Islet of Langerhans (tissue), 1 donor: ENCODE data around the gene PARN.
"Not testable (repeated sequence)": the region's sequence is repeated elsewhere in the genome, so short reads cannot be mapped to it uniquely, and the experiment has no call there.

Experiments used
- FAIRE-seq: peaks from one replicate; lab custom pipeline; 2011; peaks lifted over from hg19 to GRCh38; lab: Jason Lieb, UNC

The PARN gene

DNA sequence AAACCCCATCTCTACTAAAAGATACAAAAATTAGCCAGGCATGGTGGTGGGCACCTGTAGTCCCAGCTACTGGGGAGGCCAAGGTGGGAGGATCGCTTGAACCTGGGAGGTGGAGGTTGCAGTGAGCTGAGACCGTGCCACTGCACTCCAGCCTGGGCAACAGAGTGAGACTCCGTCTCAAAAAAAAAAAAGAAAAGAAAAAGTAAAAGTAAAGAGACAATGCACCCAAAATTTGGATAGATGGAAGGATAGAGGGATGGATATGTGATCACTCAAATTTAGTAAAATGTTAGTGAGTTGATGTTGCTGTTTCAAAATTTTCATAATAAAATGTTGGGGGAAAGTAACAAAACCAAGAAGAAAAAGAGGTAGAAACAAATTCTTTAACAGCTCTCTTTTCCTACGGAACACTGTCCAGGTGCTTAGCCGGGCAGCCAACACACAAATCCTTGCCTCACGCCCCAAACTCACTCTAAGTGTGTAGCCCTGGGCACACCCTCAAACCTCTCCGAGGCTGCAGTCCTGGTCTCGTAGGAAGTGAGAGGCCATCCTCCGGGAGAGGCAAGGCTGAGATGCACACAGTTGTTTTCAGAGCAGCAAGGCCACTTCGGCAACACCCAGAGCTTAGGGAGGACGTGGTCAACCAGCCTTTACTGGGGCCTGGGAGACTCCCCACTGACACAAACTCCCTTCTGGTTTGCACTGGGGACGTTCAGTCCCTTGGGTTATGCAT is 228.9 kb downstream of the PARN start:
- FAIRE-seq, result not testable (repeated sequence)

DNA sequence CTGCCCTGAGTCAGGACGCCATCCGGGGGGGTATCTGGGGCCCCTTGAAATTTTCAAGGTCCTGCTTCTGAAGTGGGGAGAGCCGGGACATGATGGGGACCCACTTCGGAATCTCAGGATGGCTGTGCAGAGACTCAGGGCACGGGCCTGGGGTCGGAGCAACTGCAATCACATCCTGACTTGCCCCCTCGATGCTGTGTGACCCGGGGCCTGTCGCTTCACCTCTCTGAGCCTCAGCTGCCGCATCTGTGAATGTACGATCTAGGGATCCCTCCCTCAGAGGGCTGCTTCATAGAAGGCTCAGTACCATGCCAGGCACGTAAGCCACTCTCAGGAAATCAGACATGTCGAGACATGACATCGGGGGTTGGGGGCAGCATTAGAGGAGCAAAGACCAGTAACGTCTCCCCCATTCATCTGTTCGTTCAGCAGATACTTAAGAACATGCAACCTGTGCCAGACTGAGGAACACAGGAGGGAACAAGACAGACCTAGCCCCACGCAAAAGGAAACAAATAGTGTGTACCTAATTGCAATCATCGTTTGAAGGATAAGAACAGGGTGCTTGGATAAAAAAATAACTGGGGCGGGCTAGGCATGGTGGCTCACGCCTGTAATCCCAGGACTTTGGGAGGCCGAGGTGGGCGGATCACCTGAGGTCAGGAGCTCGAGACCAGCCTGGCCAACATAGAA is 229.6 kb downstream of the PARN start:
- FAIRE-seq, result no peak

DNA sequence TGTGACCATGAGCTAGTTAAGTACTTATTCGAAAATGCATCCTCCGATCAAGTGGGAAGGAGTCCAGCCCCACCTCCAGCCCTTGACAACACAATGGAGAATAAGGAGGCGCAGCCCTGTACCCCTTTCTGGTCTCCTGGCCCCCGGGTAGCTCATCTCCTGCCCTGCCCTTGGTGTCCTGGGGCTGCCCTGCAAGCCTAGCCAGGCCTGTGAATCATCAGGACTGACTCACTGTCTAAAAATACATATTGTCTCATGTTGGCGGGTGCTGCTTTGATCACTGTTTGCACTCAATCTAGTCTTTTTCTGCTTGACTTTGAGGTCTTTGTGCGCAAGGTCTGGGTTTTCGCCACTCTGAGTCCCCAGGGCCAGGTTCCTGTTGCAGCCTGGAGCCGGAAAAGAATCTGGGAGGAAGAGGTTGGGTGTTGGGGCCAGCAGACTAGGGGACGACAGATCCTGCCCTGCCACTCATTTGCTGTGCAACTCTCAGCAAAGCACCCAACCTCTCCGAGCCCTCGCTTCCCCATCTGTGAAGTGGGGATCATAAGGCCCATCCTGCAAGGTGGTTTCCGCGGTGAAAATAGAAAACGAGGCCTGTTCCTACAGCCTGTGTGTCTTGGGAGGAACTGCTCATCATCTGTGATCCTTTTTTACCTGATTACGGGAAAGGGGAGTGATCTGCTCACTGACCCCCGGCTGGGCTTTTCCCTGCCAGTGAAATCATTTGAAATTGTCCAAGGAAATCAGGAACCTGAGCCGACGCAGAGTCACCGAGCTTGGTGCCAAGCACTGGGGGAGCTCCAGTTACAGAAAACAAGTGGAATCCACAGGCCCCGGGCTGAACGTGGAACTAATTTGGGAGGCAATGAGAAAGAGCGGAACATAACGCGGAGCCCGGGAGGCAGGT is 230.4 kb downstream of the PARN start:
- FAIRE-seq, result no peak

DNA sequence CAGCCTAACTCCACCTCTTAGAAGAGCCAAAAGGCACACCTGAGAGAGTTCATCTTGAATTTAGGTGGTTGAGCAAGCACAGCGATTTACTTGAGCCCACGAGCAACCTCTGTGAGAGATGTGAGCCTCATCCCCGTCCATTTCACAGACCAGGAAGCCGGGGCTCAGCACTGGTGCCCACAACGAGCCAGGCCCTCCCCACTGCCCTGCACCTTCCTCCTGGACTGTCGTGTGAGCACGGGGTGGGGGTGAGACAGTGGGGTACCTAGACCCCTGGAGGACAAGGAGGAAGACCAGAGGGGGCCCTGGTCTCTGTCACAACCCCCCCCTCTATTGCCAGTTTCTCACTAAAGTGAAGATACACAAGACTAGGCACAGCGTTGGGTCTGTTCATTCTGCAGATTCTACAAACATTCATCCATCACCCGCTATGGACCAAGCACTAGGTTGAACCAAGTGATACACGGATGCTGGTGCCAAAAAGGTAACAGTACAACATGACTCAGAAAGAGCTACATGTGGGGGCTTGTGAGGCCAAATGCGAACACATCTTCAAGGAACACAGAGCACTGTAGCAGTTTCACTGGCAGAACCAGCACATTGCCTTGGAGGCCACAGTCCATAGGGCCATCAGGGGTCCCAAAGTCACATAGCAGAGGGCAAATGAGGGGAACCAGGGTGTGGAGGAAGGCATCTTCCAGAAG is 231.9 kb downstream of the PARN start:
- no peak for FAIRE-seq

DNA sequence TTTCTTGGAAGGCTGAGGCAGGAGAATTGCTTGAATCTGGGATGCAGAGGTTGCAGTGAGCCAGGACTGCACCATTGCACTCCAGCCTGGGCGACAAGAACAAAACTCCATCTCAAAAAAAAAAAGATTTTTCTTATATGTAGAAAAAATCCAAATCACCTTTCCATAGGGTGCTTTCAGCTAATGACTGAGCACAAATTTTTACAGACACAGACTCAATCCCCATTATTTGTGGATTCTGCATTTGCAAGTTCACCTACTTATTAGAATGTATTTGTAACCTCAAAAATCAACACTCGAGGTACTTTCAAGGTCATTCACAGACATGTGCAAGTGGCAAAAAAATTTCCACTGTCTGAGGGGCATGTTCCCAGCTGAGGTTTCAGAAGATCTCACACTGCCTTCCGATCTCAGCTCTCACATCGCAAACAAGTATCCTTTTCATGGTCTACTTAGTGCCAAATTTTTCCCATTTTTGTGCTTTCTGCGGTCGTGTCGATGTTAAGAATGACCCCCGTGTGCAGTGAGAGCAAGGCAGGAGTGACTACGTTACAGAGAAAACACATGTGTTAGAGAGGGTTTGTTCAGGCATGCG is 234.3 kb downstream of the PARN start:
- not testable (repeated sequence) for FAIRE-seq

DNA sequence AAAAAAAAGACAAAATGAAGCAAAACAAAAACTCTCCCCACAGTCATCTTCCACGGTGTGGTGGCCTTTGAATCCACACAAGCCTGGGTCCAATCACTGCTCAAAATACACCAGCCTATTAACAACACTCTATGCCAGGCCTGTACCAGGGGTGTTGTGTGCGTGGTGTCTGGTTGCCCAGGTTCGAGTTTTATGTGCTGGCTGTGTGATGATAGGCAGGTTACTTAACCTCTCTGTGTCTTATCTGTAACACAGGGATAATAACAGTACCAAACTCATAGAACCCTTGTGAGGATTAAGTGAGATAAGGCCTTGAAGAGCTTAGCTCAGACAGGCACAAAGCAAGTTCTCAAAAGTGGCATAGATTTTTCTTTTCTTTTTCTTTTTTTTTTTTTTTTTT is 235.2 kb downstream of the PARN start:
- FAIRE-seq, result no peak

DNA sequence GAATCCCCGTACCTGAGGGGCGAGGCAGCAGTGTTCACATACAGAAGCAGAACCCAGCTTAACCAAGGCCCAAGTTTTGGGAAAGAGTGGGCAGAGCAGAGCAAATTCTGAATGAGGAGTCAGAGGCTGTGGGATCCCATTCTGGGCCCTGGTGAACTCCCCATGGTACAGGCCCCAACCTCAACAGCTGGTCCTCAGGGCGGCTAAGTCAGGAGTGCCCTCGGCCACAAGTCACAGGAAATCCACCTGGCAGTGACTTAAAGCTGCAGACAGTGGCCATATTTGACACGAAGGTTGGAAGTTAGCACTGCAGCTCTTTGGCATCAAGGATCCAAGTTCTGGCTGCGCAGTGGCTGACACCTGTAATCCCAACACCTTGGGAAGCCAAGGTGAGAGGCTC is 237.1 kb downstream of the PARN start:
- no peak for FAIRE-seq

DNA sequence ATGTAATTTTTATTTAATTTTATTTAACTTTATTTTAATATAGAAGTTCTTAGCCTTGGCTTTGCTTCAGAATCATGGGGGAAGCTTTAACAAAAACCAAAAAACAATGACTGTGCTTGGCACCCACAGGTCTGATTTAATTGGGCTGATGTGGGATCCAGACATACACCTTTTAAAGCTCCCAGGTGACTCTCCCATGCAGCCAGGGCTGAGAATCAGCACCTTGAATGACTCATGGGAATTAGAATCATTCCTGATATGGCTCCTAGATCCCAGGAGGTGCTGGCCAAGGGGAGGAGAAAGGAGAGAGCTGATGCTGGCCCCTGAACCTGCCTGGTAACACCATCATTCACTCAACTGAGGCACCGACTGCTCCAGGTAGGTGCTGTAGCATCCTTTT is 240.7 kb downstream of the PARN start:
- FAIRE-seq, result no peak

DNA sequence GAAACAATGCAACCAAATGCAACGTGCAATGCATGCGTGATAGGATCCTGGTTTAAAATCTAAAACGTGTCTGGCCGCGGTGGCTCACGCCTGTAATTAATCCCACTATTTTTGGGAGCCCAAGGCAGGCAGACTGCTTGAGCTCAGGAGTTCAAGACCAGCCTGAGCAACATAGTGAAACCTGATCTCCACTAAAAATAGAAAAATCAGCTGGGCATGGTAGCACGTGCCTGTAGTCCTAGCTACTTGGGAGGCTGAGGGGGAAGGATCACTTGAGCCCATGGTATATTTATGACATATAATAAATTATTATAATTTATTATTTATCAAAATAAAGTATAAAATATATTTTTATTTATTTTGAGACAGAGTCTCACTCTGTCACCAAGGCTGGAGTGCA is 241.8 kb downstream of the PARN start:
- no peak for FAIRE-seq

DNA sequence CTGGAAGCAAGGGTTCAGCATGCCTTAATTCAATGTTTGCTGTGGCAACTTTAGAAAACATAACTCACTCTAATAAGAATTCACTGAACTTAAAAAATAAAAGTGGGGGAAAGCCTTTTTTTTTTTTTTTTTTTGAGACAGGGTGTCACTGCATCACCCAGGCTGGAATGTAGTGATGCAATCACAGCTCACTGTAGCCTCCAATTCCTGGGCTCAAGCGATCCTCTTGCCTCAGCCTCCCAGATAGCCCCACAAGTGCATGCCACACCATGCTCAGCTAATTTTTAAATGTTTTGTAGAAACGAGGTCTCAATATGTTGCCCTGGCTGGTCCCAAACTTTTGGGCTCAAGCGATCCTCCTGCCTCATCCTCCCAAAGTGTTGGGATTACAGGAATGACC is 243.9 kb downstream of the PARN start:
- FAIRE-seq, result no peak
